GM21390 (cell line): ENCODE measurements around the gene DLGAP4.
"Not testable (repeated sequence)": the region's sequence is repeated elsewhere in the genome, so short reads cannot be mapped to it uniquely, and the experiment has no call there.

Experiments
- ATAC-seq: cut with Tn5 transposase; IDR thresholded peaks from one replicate; pipeline ENCODE4 v1.9.1; 2021; ENCODE audit not compliant: unreplicated experiment

Gene DLGAP4

GRCh38 chr20:36372666-36373065, 66.5 kb downstream of the DLGAP4 start:
- ATAC-seq = no peak

GRCh38 chr20:36373089-36373488, 67.0 kb downstream of the DLGAP4 start:
- no peak for ATAC-seq

- ATAC-seq = no peak
These were observed 68.9 kb downstream of the DLGAP4 start for GRCh38 chr20:36374995-36375394.

GRCh38 chr20:36377348-36378326, 71.5 kb downstream of the DLGAP4 start:
- ATAC-seq = no peak

GRCh38 chr20:36378686-36379085, 72.5 kb downstream of the DLGAP4 start:
- ATAC-seq = no peak

- ATAC-seq = not testable (repeated sequence)
These were observed 73.8 kb downstream of the DLGAP4 start for GRCh38 chr20:36379914-36380313.

- no peak for ATAC-seq
These were observed 78.0 kb downstream of the DLGAP4 start for GRCh38 chr20:36384022-36384619.

GRCh38 chr20:36385503-36385902, 79.4 kb downstream of the DLGAP4 start:
- no peak for ATAC-seq

GRCh38 chr20:36386236-36386635, 80.1 kb downstream of the DLGAP4 start:
- no peak for ATAC-seq

GRCh38 chr20:36390269-36390668, 84.1 kb downstream of the DLGAP4 start:
- ATAC-seq = no peak

- ATAC-seq = no peak
These were observed 84.7 kb downstream of the DLGAP4 start for GRCh38 chr20:36390719-36391415.

GRCh38 chr20:36391456-36391855, 85.3 kb downstream of the DLGAP4 start:
- ATAC-seq = no peak

- no peak for ATAC-seq
These were observed 85.8 kb downstream of the DLGAP4 start for GRCh38 chr20:36391955-36392354.

- ATAC-seq = no peak
These were observed 86.8 kb downstream of the DLGAP4 start for GRCh38 chr20:36392989-36393388.

GRCh38 chr20:36394340-36394965, 88.3 kb downstream of the DLGAP4 start:
- no peak for ATAC-seq

- no peak for ATAC-seq
These were observed 90.2 kb downstream of the DLGAP4 start for GRCh38 chr20:36396340-36396739.

GRCh38 chr20:36396847-36397630, 90.9 kb downstream of the DLGAP4 start:
- ATAC-seq = no peak

GRCh38 chr20:36398515-36398914, 92.4 kb downstream of the DLGAP4 start:
- ATAC-seq = no peak

- ATAC-seq = no peak
These were observed 93.2 kb downstream of the DLGAP4 start for GRCh38 chr20:36399147-36399968.
